Measurements from ENCODE around the gene GRAP2.

DNA sequence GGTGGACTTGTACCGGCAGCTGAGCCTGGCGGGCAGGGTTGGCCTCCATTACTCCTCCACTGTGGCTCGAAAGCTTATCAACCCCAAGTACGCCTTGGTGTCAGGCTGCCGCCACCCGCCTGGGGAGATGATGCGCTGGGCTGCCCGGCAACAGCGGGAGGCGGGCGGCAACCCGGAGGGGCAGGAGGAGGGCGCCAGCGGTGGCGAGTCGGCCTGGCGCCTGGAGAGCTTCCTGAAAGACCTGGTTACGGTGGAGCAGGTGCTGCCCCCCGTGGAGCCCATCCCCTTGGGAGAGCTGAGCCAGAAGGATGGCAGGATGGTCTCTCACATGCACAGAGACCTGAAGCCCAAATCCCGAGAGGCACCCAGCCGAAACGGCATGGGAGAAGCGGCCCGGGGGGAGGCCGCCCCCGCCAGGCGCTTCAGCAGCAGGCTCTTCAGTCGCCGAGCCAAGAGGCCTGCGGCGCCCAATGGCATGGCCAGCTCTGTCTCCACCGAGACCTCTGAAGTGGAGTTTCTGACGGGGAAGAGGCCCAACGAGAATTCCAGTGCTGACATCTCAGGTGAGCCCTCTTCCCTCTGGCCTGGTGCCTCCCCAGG is 120.6 kb downstream of the GRAP2 start:
- no peak for TF ChIP-seq PHF20 (IDR thresholded peaks at IDR 0.05; ENCODE audit: partially characterized antibody)
- TF ChIP-seq CTCF (IDR thresholded peaks at IDR 0.05 in 2 of 3, conservative IDR thresholded peaks at IDR 0.05 in 1 of 3; ENCODE audit: insufficient read depth in 2 of 3, low read depth in 1 of 3, low read length in 3 of 3): no peak
- TF ChIP-seq ZKSCAN1 (IDR thresholded peaks at IDR 0.05; ENCODE audit: low read depth, low read length): no peak
- no peak for TF ChIP-seq HNRNPLL (IDR thresholded peaks at IDR 0.05; ENCODE audit: low read depth, low read length, poor library complexity, severe bottlenecking)
- no peak for TF ChIP-seq ZNF57 (CRISPR knock-in tag; IDR thresholded peaks at IDR 0.05)
- TF ChIP-seq, protein P1, sequence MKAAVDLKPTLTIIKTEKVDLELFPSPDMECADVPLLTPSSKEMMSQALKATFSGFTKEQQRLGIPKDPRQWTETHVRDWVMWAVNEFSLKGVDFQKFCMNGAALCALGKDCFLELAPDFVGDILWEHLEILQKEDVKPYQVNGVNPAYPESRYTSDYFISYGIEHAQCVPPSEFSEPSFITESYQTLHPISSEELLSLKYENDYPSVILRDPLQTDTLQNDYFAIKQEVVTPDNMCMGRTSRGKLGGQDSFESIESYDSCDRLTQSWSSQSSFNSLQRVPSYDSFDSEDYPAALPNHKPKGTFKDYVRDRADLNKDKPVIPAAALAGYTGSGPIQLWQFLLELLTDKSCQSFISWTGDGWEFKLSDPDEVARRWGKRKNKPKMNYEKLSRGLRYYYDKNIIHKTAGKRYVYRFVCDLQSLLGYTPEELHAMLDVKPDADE (conservative IDR thresholded peaks at IDR 0.05; ENCODE audit: control insufficient read depth, low read depth, low read length): no peak
- no peak for TF ChIP-seq RAD21 (CRISPR knock-in tag; conservative IDR thresholded peaks at IDR 0.05 in 1 of 2, IDR thresholded peaks at IDR 0.05 in 1 of 2)
- TF ChIP-seq HDAC8 (tag; IDR thresholded peaks at IDR 0.05): no peak
- TF ChIP-seq CBX2 (IDR thresholded peaks at IDR 0.05; ENCODE audit: insufficient read depth, low read length, poor library complexity, severe bottlenecking): no peak
- no peak for TF ChIP-seq NFIX (CRISPR knock-in tag; IDR thresholded peaks at IDR 0.05; ENCODE audit: low read depth)
- no peak for TF ChIP-seq ZNF407 (IDR thresholded peaks at IDR 0.05; ENCODE audit: low read depth)
- TF ChIP-seq MAFG (tag; conservative IDR thresholded peaks at IDR 0.05): no peak
- TF ChIP-seq ELK1 (CRISPR knock-in tag; IDR thresholded peaks at IDR 0.05): no peak
- no peak for TF ChIP-seq RHOXF2B (CRISPR knock-in tag; conservative IDR thresholded peaks at IDR 0.05)

All from K562 (cell line).